Epithelial cell of proximal tubule (primary cell): ENCODE results near the gene TIAM2. TPM values are rescaled to one million over a fixed set of nuclear protein-coding genes. Genes with fewer than 3 reads are reported as not detected.

ENCODE experiments used
- DNase-seq: peaks from one replicate; pipeline ENCODE4 v3.0.0-alpha.2; 2011; ENCODE audit warnings: low read depth
- H3K4me3 ChIP-seq: 2 replicates; pipeline ENCODE4 v1.5.1; 2011; ENCODE audit warnings: low read depth, mild to moderate bottlenecking, low read length
- total RNA-seq: library from RNA; depleted of rRNA; stranded (reverse); fragments of >200 nt; gene quantifications from 2 replicates; pipeline ENCODE4 v1.2.3, GENCODE V29; 2015
- TF ChIP-seq, protein P1 (sequence below): conservative IDR thresholded peaks from 2 replicates; pipeline ENCODE4 v1.5.1; 2012; ENCODE audit warnings: low read depth, mild to moderate bottlenecking, low read length

TIAM2 gene
- total RNA-seq, 1 donor from 2014 or later = 9.9 TPM

GRCh38 chr6:155259897-155260296 lies 264.8 kb downstream of the TIAM2 start:
- TF ChIP-seq, protein P1, sequence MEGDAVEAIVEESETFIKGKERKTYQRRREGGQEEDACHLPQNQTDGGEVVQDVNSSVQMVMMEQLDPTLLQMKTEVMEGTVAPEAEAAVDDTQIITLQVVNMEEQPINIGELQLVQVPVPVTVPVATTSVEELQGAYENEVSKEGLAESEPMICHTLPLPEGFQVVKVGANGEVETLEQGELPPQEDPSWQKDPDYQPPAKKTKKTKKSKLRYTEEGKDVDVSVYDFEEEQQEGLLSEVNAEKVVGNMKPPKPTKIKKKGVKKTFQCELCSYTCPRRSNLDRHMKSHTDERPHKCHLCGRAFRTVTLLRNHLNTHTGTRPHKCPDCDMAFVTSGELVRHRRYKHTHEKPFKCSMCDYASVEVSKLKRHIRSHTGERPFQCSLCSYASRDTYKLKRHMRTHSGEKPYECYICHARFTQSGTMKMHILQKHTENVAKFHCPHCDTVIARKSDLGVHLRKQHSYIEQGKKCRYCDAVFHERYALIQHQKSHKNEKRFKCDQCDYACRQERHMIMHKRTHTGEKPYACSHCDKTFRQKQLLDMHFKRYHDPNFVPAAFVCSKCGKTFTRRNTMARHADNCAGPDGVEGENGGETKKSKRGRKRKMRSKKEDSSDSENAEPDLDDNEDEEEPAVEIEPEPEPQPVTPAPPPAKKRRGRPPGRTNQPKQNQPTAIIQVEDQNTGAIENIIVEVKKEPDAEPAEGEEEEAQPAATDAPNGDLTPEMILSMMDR = no peak
- no peak overlapping the region for H3K4me3 ChIP-seq
- DNase-seq = no peak

DNA sequence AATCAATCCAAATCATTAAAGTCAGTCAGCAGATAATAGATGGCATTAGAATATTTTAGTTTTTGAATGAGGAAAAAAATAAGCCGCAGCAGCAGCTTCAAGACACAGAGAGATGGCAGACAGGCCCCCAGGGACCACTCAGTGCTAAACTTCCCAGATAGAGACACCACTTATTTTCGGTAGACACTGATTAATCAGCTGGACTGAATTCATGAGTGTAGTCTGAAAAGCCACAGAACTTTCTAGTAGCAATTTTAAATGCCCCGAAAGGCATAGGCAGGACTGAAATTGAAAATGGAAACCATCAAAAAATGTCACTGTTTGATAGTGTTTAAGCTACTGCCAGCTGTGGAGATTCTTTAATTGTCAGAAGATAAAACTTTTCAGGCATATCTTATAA lies 265.6 kb downstream of the TIAM2 start:
- TF ChIP-seq, protein P1 = no peak
- H3K4me3 ChIP-seq = no peak overlapping the region
- DNase-seq = no peak

DNA sequence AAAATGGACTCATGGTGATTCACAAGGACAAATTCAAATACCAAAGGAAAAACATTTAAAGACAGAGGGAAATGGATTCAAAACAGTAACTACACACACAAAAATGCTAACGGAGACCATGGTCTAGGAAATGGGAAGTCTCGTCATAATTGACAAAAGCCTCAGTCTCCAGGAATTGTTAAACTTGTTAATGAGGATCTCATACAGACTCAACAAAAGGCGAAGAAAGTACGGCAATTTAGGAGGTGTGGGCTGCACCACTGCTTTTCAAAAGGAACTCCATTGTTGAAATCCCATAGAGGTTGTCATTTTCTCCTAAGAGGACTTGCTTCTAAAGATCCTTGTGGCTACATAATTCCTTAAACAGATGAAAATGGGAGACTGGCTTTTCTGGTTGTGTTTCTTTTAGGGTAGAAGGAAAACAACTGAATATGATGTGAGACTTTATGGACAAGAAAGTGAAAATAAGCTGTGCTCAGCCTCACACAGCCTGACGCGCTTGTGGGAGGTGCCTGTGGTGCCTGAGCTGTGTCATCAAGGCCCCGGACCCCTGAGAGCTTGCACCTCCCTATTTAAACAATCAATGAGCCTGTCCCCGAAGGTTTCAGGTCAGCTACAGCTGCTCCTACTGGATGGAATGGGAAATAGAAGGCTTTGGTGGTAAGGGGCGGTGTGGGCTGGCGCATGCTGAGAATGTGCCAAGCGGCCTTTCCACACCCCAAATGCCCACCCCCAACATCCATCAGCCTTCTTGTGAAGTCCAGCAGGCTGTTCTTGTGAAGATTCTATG lies 266.2 kb downstream of the TIAM2 start:
- no peak overlapping the region for H3K4me3 ChIP-seq
- TF ChIP-seq, protein P1 = peak; percentile 18
- DNase-seq = no peak

GRCh38 chr6:155262655-155263054 lies 267.5 kb downstream of the TIAM2 start:
- no peak overlapping the region for H3K4me3 ChIP-seq
- DNase-seq = no peak
- TF ChIP-seq, protein P1 = no peak

GRCh38 chr6:155263373-155264063 lies 268.4 kb downstream of the TIAM2 start, which contains the start of gene CLDN20:
Gene CLDN20 (plus strand): TSS chr6:155264013. CDS start chr6:155275720, 11,707 bp downstream.
- no peak within 1 kb of the TSS for H3K4me3 ChIP-seq
- no peak for DNase-seq
- TF ChIP-seq, protein P1 = no peak

DNA sequence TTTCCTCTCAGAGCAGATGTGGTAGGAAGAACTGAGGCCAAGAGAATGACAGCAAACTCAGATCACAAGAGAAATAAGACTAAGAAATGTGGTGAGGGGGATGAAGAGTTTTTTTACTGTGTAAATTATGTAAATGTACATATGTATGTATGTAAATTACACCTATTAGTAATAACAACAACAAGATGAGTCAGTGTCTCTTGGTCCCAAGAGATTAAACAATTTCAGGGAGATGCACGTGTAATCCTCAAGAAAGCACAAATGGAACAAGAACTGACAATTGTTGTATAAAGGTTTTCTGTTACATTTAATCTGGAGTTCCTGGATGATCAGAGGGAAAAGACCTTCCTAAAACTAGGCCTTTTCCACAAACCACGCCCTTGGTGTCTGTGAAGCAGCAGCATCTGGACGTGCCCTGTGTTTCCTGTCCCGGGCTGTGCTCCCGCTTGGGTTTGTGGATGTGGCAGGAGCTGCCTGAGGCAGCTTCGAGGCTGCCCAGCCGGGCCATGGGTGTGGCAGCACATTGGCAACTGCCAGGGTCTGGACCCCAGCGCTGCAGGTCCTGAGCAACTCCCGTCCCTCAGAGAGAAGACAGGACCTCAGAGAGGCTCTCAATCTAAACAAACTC lies 269.7 kb downstream of the TIAM2 start:
- TF ChIP-seq, protein P1 = no peak
- DNase-seq = no peak
- no peak overlapping the region for H3K4me3 ChIP-seq
